GM19463 (cell line): ENCODE data around the gene EEFSEC.

ENCODE experiments used
- ATAC-seq: cut with Tn5 transposase; IDR thresholded peaks from one replicate; pipeline ENCODE4 v1.9.1; 2021; ENCODE audit warnings: mild to moderate bottlenecking, moderate library complexity; ENCODE audit not compliant: unreplicated experiment

EEFSEC gene

GRCh38 chr3:128364808-128365360 is 211.6 kb downstream of the EEFSEC start:
- ATAC-seq, result no peak

GRCh38 chr3:128366136-128366535 is 212.9 kb downstream of the EEFSEC start:
- ATAC-seq, result no peak

- no peak for ATAC-seq
These were observed 213.4 kb downstream of the EEFSEC start for GRCh38 chr3:128366652-128367051.

GRCh38 chr3:128367221-128367620 is 213.9 kb downstream of the EEFSEC start:
- no peak for ATAC-seq

GRCh38 chr3:128367761-128368160 is 214.5 kb downstream of the EEFSEC start:
- ATAC-seq, result no peak

- no peak for ATAC-seq
These were observed 215.3 kb downstream of the EEFSEC start for GRCh38 chr3:128368626-128369025.

- no peak for ATAC-seq
These were observed 215.9 kb downstream of the EEFSEC start for GRCh38 chr3:128369121-128369703.

- peak; percentile 45 for ATAC-seq
These were observed 216.8 kb downstream of the EEFSEC start for GRCh38 chr3:128369881-128370642.

- peak; percentile 72 for ATAC-seq
These were observed 219.0 kb downstream of the EEFSEC start for GRCh38 chr3:128372281-128372680.

- ATAC-seq, result no peak
These were observed 219.6 kb downstream of the EEFSEC start for GRCh38 chr3:128372707-128373533.

GRCh38 chr3:128374746-128375445 is 221.6 kb downstream of the EEFSEC start:
- ATAC-seq, result no peak

- ATAC-seq, result no peak
These were observed 223.2 kb downstream of the EEFSEC start for GRCh38 chr3:128376516-128376915.

GRCh38 chr3:128378631-128379347 is 225.5 kb downstream of the EEFSEC start:
- no peak for ATAC-seq

GRCh38 chr3:128379367-128380160 is 226.3 kb downstream of the EEFSEC start:
- ATAC-seq, result no peak

GRCh38 chr3:128380295-128380694 is 227.0 kb downstream of the EEFSEC start:
- no peak for ATAC-seq

GRCh38 chr3:128380719-128381118 is 227.4 kb downstream of the EEFSEC start:
- no peak for ATAC-seq

- ATAC-seq, result no peak
These were observed 228.3 kb downstream of the EEFSEC start for GRCh38 chr3:128381609-128382008.

GRCh38 chr3:128382221-128382807 is 229.0 kb downstream of the EEFSEC start:
- no peak for ATAC-seq
